Heart right ventricle (tissue), 16 donors: ENCODE data around the gene ARMC8. TPM values are rescaled to one million over a fixed set of nuclear protein-coding genes. Genes with fewer than 3 reads are reported as not detected.

Source experiments
- ATAC-seq, 8 donors: fragments of 200-7000 bp; cut with Tn5 transposase; one replicate each; pipeline ENCODE4 v1.9.1; 2020; ENCODE audit warnings: mild to moderate bottlenecking in 8 of 8, moderate library complexity in 8 of 8, moderate number of reproducible peaks in 1 of 8
- DNase-seq, 2 donors: peaks; one replicate each; pipeline ENCODE4 v3.0.0-alpha.2; 2020
- H3K27ac ChIP-seq, 10 donors: fragments of 200-600 bp; sonication (generic) in 2 of 10; one replicate each; pipeline versions ENCODE4 v1.5.0 to v1.8.0; 2020 to 2022; ENCODE audit warnings: mild to moderate bottlenecking in 3 of 10
- H3K27me3 ChIP-seq, 7 donors: fragments of 200-600 bp; one replicate each; pipeline ENCODE4 v1.8.0; 2021 to 2022; ENCODE audit warnings: mild to moderate bottlenecking in 2 of 7
- H3K36me3 ChIP-seq, 9 donors: fragments of 200-600 bp; sonication (generic) in 1 of 9; one replicate each; pipeline versions ENCODE4 v1.5.0 to v1.8.0; 2020 to 2022; ENCODE audit warnings: mild to moderate bottlenecking in 2 of 9
- H3K4me1 ChIP-seq, 9 donors: fragments of 200-600 bp; sonication (generic) in 1 of 9; one replicate each; pipeline versions ENCODE4 v1.5.0 to v1.8.0; 2020 to 2022; ENCODE audit warnings: mild to moderate bottlenecking in 4 of 9
- H3K4me3 ChIP-seq, 10 donors: fragments of 200-600 bp; sonication (generic) in 2 of 10; one replicate each; pipeline versions ENCODE4 v1.5.0 to v1.8.0; 2020 to 2022; ENCODE audit warnings: mild to moderate bottlenecking in 7 of 10, moderate library complexity in 2 of 10
- H3K9me3 ChIP-seq, 11 donors: fragments of 200-600 bp in 10 of 11; sonication (generic) in 2 of 11; one replicate each; pipeline versions ENCODE4 v1.5.0 to v1.8.0; 2013 to 2022; ENCODE audit warnings: mild to moderate bottlenecking in 2 of 11, control low read depth in 1 of 11, moderate library complexity in 1 of 11
- CTCF ChIP-seq, 9 donors: fragments of 200-600 bp; sonication (generic) in 2 of 9; IDR thresholded peaks; one replicate each; pipeline versions ENCODE4 v1.5.0 to v1.8.0; 2021 to 2022; ENCODE audit warnings: antibody characterized with exemption in 9 of 9, mild to moderate bottlenecking in 5 of 9, moderate library complexity in 1 of 9
- WGBS, 2 donors: extraction: QIAGEN DNeasy Blood & Tissue Kit; methylation state at CpG; one replicate each; pipeline ENCODE4 v1.1.7; 2013; ENCODE audit warnings: inconsistent platforms in 1 of 2; 5-methylcytosine and 5-hydroxymethylcytosine counted together
- intact Hi-C, 10 donors: fragments of 100-400 bp; cut with DNase I; formaldehyde crosslinking; loops; one replicate each; pipeline versions ENCODE4 v1.11.1 to v1.14.2; 2022
- polyA plus RNA-seq, 2 donors: library from polyadenylated mRNA; stranded (reverse); fragments of 200-250 nt; gene quantifications; one replicate each; pipeline ENCODE4 v1.2.3, GENCODE V29; 2013
- total RNA-seq, 10 donors: library from RNA; stranded (reverse); fragmentation: NEBNext Ultra II Directional in 3 of 10; extraction: Animal tissue kit (Norgen Biotek cat#: 25700) in 3 of 10; gene quantifications; one replicate each; pipeline versions ENCODE4 v1.2.1 to v1.2.4, GENCODE V29; 2021 to 2023
- donor health status: Arrhythmogenic right ventricular cardiomyopathy.
- donor health status: ischemic (EF 13 %, LVEDD 7.1; RV severe dilation, severe dysfunction).
- donor health status: healthy with polysubstance abuse.
- donor health status: DM: no; HTN: yes; CAD: no.
- donor health status: DM: no; HTN: no; CAD: no.
- donor health status: ischemic (EF 25% LVEDD 6.9; RV normal size, moderate dysfunction).
- donor health status: ischemic (EF 25% LVEDD 5.7; RV mildly dilated, moderate dysfunction).
- donor health status: healthy.
- donor health status: DM: yes; HTN: yes; CAD: no.
- donor health status: Ischemic cardiomyopathy.
- donor health status: ischemic (EF 35%, LVEDD 5.7; RV mildly dilated, moderate dysfunction).
- donor health status: nonischemic (EF 11% LVEDD 7.7; RV severe dilation, severe dysfunction).
- donor health status: DM: yes; HTN: yes; CAD: no.
- donor health status: PGD.
- donor health status: ischemic (EF 29% LVEDD 5.4; RV normal size, mild dysfunction).
- donor health status: nonischemic (EF 23%, LVEDD 6.1; RV moderate dilation, normal function).

The ARMC8 gene
- total and polyA plus RNA-seq, 12 donors: 13.8 to 49.3 (median 30.0) TPM

- ATAC-seq (no peak), DNase-seq (no peak)
- no peak for TF ChIP-seq CTCF (IDR thresholded peaks at IDR 0.05)
- Histone ChIP-seq H3K36me3 (peaks cover 0 to 12% (median 0%) of the 10 kb centered on the region in 9 donors), H3K4me3 (no peak overlapping the region), H3K27ac (no peak overlapping the region), H3K4me1 (peaks cover 0 to 44% (median 18%) of the 10 kb centered on the region in 9 donors), H3K27me3 (no peaks in the 10 kb centered on the region), H3K9me3 (no peaks in the 10 kb centered on the region)
- intact Hi-C loops: no loop called here
- WGBS, 2 donors: 57 to 71% methylated on average over 5 of the region's 5 CpGs
Measured at GRCh38 chr3:138205527-138205926, 18.4 kb downstream of the ARMC8 start.

- no peak for TF ChIP-seq CTCF (IDR thresholded peaks at IDR 0.05)
- Histone ChIP-seq H3K4me1 (peaks cover 0 to 40% (median 18%) of the 10 kb centered on the region in 9 donors), H3K36me3 (peaks cover 0 to 12% (median 0%) of the 10 kb centered on the region in 9 donors), H3K27me3 (no peaks in the 10 kb centered on the region), H3K9me3 (no peaks in the 10 kb centered on the region), H3K27ac (no peak overlapping the region), H3K4me3 (no peak overlapping the region)
- WGBS, 2 donors: 98 to 100% methylated on average over 2 of the region's 2 CpGs
- DNase-seq (no peak), ATAC-seq (no peak)
- intact Hi-C loops: no loop called here
Measured at GRCh38 chr3:138206196-138206595, 19.1 kb downstream of the ARMC8 start.

GRCh38 chr3:138210528-138210927 is 23.4 kb downstream of the ARMC8 start:
- no peak for TF ChIP-seq CTCF (IDR thresholded peaks at IDR 0.05)
- DNase-seq (no peak), ATAC-seq (no peak)
- H3K4me3 ChIP-seq: no peak overlapping the region
- intact Hi-C loops: no loop called here
- H3K4me1 ChIP-seq: peaks cover 0 to 19% (median 7%) of the 10 kb centered on the region in 9 donors
- 85 to 90% methylated on average over 3 of the region's 3 CpGs for WGBS, 2 donors
- no peaks in the 10 kb centered on the region for H3K9me3 ChIP-seq
- H3K27ac ChIP-seq: no peak overlapping the region
- peaks cover 0 to 26% (median 3%) of the 10 kb centered on the region in 9 donors for H3K36me3 ChIP-seq
- no peaks in the 10 kb centered on the region for H3K27me3 ChIP-seq

GRCh38 chr3:138213398-138214085 is 26.4 kb downstream of the ARMC8 start:
- H3K27me3 ChIP-seq: no peaks in the 10 kb centered on the region
- H3K4me3 ChIP-seq: no peak overlapping the region
- intact Hi-C loops: no loop called here
- H3K4me1 ChIP-seq: peaks cover 0 to 15% (median 3%) of the 10 kb centered on the region in 9 donors
- TF ChIP-seq CTCF (IDR thresholded peaks at IDR 0.05): no peak
- DNase-seq: no peak
- WGBS, 2 donors: 97 to 98% methylated on average over 7 of the region's 7 CpGs
- H3K9me3 ChIP-seq: no peaks in the 10 kb centered on the region
- no peak overlapping the region for H3K27ac ChIP-seq
- peaks cover 0 to 30% (median 0%) of the 10 kb centered on the region in 9 donors for H3K36me3 ChIP-seq
- ATAC-seq: peak in 1 of 8 donors; percentile 15
